Panc1 (cell line): Measurements from ENCODE around the gene CEP164. TPM values are rescaled to one million over a fixed set of nuclear protein-coding genes. Genes with fewer than 3 reads are reported as not detected.
A peak's percentile ranks its signal among the peaks of the same experiment; 100 is the strongest.

Source experiments
- ATAC-seq: fragments of 200-7000 bp; cut with Tn5 transposase; 2 replicates; pipeline ENCODE4 v1.9.1; 2020; ENCODE audit warnings: mild to moderate bottlenecking, moderate library complexity
- BruUV-seq: library from RNA; stranded (reverse); fragments of 400-500 nt; replicated peaks from 2 replicates; lab custom pipeline; 2021; lab: Mats Ljungman, UMichigan
- CTCF ChIA-PET: fragments of 300-600 bp; sonication (Branson Sonifier 250); formaldehyde crosslinking; loops from one replicate; lab custom pipeline; 2022; ENCODE audit warnings: antibody characterized with exemption; lab: Charles Lee
- POLR2A ChIA-PET: fragments of 300-600 bp; sonication (Branson Sonifier 250); formaldehyde crosslinking; loops from one replicate; lab custom pipeline; 2022; ENCODE audit warnings: antibody characterized with exemption; lab: Charles Lee
- DNase-seq: peaks from one replicate; pipeline ENCODE4 v3.0.0-alpha.2; 2010; ENCODE audit warnings: low read depth, low spot score
- H3K27ac ChIP-seq: 2 replicates; pipeline ENCODE4 v1.5.1; 2011; ENCODE audit warnings: mild to moderate bottlenecking, low read length, inconsistent platforms
- H3K27me3 ChIP-seq: fragments of 200-500 bp; sonication (Bioruptor generic); 2 replicates; pipeline ENCODE4 v1.6.0; 2014; ENCODE audit warnings: low read length, inconsistent platforms; ENCODE audit not compliant: control insufficient read depth, insufficient read depth
- H3K36me3 ChIP-seq: fragments of 200-500 bp; sonication (Bioruptor generic); 2 replicates; pipeline ENCODE4 v1.5.1; 2014; ENCODE audit warnings: inconsistent platforms, mild to moderate bottlenecking, low read length, moderate library complexity; ENCODE audit not compliant: control insufficient read depth, insufficient read depth
- H3K4me1 ChIP-seq: 2 replicates; pipeline ENCODE4 v1.5.1; 2011; ENCODE audit warnings: inconsistent platforms, mild to moderate bottlenecking, low read length, moderate library complexity; ENCODE audit not compliant: control insufficient read depth, insufficient read depth
- H3K4me3 ChIP-seq, 2 experiments: 2 replicates each; pipeline ENCODE4 v1.5.1; 2011 to 2012; ENCODE audit warnings: low read depth in 2 of 2, low read length in 2 of 2, mild to moderate bottlenecking in 2 of 2, inconsistent platforms in 1 of 2, moderate library complexity in 1 of 2
- H3K9me3 ChIP-seq: fragments of 200-500 bp; sonication (Bioruptor generic); 2 replicates; pipeline ENCODE4 v1.5.1; 2014; ENCODE audit warnings: low read depth, mild to moderate bottlenecking, inconsistent platforms, low read length, moderate library complexity; ENCODE audit not compliant: control insufficient read depth, insufficient read depth
- CTCF ChIP-seq: fragments of 450-650 bp; IDR thresholded peaks from 2 replicates; pipeline ENCODE4 v1.5.1; 2017; ENCODE audit warnings: mild to moderate bottlenecking
- POLR2AphosphoS5 ChIP-seq: IDR thresholded peaks from 2 replicates; pipeline ENCODE4 v1.6.1; 2012; ENCODE audit warnings: mild to moderate bottlenecking, low read depth, low read length, moderate library complexity
- REST ChIP-seq, 2 experiments: IDR thresholded peaks; 2 replicates each; pipeline ENCODE4 v1.6.1; 2011 to 2012; ENCODE audit warnings: low read depth in 2 of 2, control low read depth in 1 of 2, low read length in 1 of 2, mild to moderate bottlenecking in 1 of 2, moderate library complexity in 1 of 2; ENCODE audit not compliant: insufficient read depth in 1 of 2
- SIN3A ChIP-seq: IDR thresholded peaks from 2 replicates; pipeline ENCODE4 v1.6.1; 2012; ENCODE audit warnings: low read depth, mild to moderate bottlenecking, low read length, moderate library complexity, borderline replicate concordance; ENCODE audit not compliant: insufficient read depth
- TCF7L2 ChIP-seq: IDR thresholded peaks from 2 replicates; pipeline ENCODE4 v1.6.1; 2011; ENCODE audit warnings: mild to moderate bottlenecking, low read depth, low read length, inconsistent platforms
- in situ Hi-C: cut with HindIII; loops from 2 replicates; pipeline ENCODE4 v1.10.0; 2016; ENCODE audit warnings: low sequenced_read_pairs, low pct_unique_long_range_greater_than_20kb
- intact Hi-C: fragments of 100-400 bp; cut with micrococcal nuclease; formaldehyde crosslinking; loops from one replicate; pipeline ENCODE4 v1.10.0; 2022; ENCODE audit not compliant: unreplicated experiment
- total RNA-seq: library from RNA; stranded (reverse); gene quantifications from one replicate; pipeline ENCODE4 v1.2.1, GENCODE V29; 2021; ENCODE audit not compliant: unreplicated experiment

Gene CEP164
- total RNA-seq, 1 experiment from 2014 or later, result 75.4 TPM

- peaks cover 11% of the 10 kb centered on the region for H3K27me3 ChIP-seq
- no peaks in the 10 kb centered on the region for H3K4me1 ChIP-seq
- no peaks in the 10 kb centered on the region for H3K36me3 ChIP-seq
- in situ Hi-C loops (loop anchor here (5.0 to 25.0 kb wide), 2 partner anchors 106 to 369 kb away; partner anchors contain the start of gene FXYD2), intact Hi-C loops (loop anchor here (5.0 kb wide), 1 partner anchor 364 kb away; no protein-coding TSS in a partner anchor)
- no peak for DNase-seq
- ATAC-seq, result no peak; the same call in 1 of the 2 replicates
- TF ChIP-seq REST (IDR thresholded peaks at IDR 0.05; ENCODE audit: insufficient read depth in 1 of 2, low read depth in 2 of 2, low read length in 1 of 2), result no peak
- no peak for TF ChIP-seq TCF7L2
- no peak for TF ChIP-seq POLR2AphosphoS5
- no peak for TF ChIP-seq SIN3A
- TF ChIP-seq CTCF, result no peak
- no peak overlapping the region for H3K27ac ChIP-seq
- no peaks in the 10 kb centered on the region for H3K9me3 ChIP-seq
- H3K4me3 ChIP-seq, result no peak overlapping the region
- POLR2A ChIA-PET, result no interaction called here
- no TSS peak for BruUV-seq
- CTCF ChIA-PET, result interaction anchor here (0.6 to 1.4 kb wide), 4 partner anchors 365 to 505 kb away, joined by 3 to 4 read pairs (median 4); no protein-coding TSS in a partner anchor
Observed at GRCh38 chr11:117442869-117443239, 115.2 kb downstream of the CEP164 start.

- ATAC-seq, result peak; percentile 91
- in situ Hi-C loops (loop anchor here (5.0 to 25.0 kb wide), 2 partner anchors 106 to 369 kb away; partner anchors contain the start of gene FXYD2), intact Hi-C loops (loop anchor here (5.0 kb wide), 1 partner anchor 364 kb away; no protein-coding TSS in a partner anchor)
- H3K9me3 ChIP-seq, result no peaks in the 10 kb centered on the region
- TF ChIP-seq CTCF (peak; percentile 83), TCF7L2 (no peak), SIN3A (no peak), POLR2AphosphoS5 (no peak)
- no peaks in the 10 kb centered on the region for H3K4me1 ChIP-seq
- POLR2A ChIA-PET, result no interaction called here
- H3K36me3 ChIP-seq, result no peaks in the 10 kb centered on the region
- H3K27ac ChIP-seq, result no peak overlapping the region
- H3K27me3 ChIP-seq, result peaks cover 11% of the 10 kb centered on the region
- BruUV-seq, result no TSS peak
- DNase-seq, result no peak
- CTCF ChIA-PET, result interaction anchor here (0.6 to 1.4 kb wide), 5 partner anchors 364 to 505 kb away, joined by 3 to 4 read pairs (median 3); no protein-coding TSS in a partner anchor
- no peak overlapping the region for H3K4me3 ChIP-seq
Observed at GRCh38 chr11:117443266-117444186, 115.9 kb downstream of the CEP164 start.
